DND-41 (cell line): Measurements from ENCODE around the gene ALPK3.

Experiments
- ATAC-seq: fragments of 200-7000 bp; cut with Tn5 transposase; 3 replicates; pipeline ENCODE4 v1.9.1; 2021; ENCODE audit warnings: low read depth; ENCODE audit not compliant: insufficient read depth
- DNase-seq: peaks from one replicate; pipeline ENCODE4 v3.0.0-alpha.2; 2020
- H2AFZ ChIP-seq: 2 replicates; pipeline ENCODE4 v1.6.0; 2012; ENCODE audit warnings: low read depth, low read length
- H3K27ac ChIP-seq: 2 replicates; pipeline ENCODE4 v1.5.1; 2012; ENCODE audit warnings: low read length, inconsistent platforms
- H3K27me3 ChIP-seq: fragments of 200-600 bp; sonication (generic); 2 replicates; pipeline ENCODE4 v1.6.0; 2012; ENCODE audit warnings: low read length, mild to moderate bottlenecking, inconsistent platforms; ENCODE audit not compliant: insufficient read depth, poor library complexity
- H3K36me3 ChIP-seq: 2 replicates; pipeline ENCODE4 v1.5.1; 2012; ENCODE audit warnings: low read length, inconsistent platforms; ENCODE audit not compliant: insufficient read depth
- H3K4me1 ChIP-seq: 2 replicates; pipeline ENCODE4 v1.5.1; 2012; ENCODE audit warnings: mild to moderate bottlenecking, low read length; ENCODE audit not compliant: insufficient read depth
- H3K4me2 ChIP-seq: 2 replicates; pipeline ENCODE4 v1.6.0; 2012; ENCODE audit warnings: mild to moderate bottlenecking, moderate library complexity, low read length, inconsistent platforms; ENCODE audit not compliant: insufficient read depth
- H3K4me3 ChIP-seq, 2 experiments: fragments of 200-600 bp in 1 of 2; shearing (Covaris generic) in 1 of 2; 2 replicates each; pipeline ENCODE4 v1.5.1; 2012 to 2016; ENCODE audit warnings: inconsistent platforms in 2 of 2, low read length in 2 of 2, mild to moderate bottlenecking in 2 of 2, low read depth in 1 of 2, moderate library complexity in 1 of 2
- H3K79me2 ChIP-seq: 2 replicates; pipeline ENCODE4 v1.6.0; 2012; ENCODE audit warnings: low read length, inconsistent platforms; ENCODE audit not compliant: insufficient read depth
- H3K9ac ChIP-seq: 2 replicates; pipeline ENCODE4 v1.6.0; 2012; ENCODE audit warnings: low read depth, mild to moderate bottlenecking, inconsistent platforms, low read length, moderate library complexity
- H3K9me3 ChIP-seq: 2 replicates; pipeline ENCODE4 v1.5.1; 2012; ENCODE audit warnings: low read length, moderate library complexity, mild to moderate bottlenecking, inconsistent platforms; ENCODE audit not compliant: insufficient read depth, severe bottlenecking
- H4K20me1 ChIP-seq: 2 replicates; pipeline ENCODE4 v1.6.0; 2012; ENCODE audit warnings: low read length; ENCODE audit not compliant: insufficient read depth
- EZH2 ChIP-seq: IDR thresholded peaks from 3 replicates; pipeline ENCODE4 v1.6.1; 2012; ENCODE audit warnings: borderline replicate concordance, low read depth, mild to moderate bottlenecking, moderate library complexity, low read length, inconsistent platforms; ENCODE audit not compliant: severe bottlenecking
- TF ChIP-seq, protein P1 (sequence below): IDR thresholded peaks from 2 replicates; pipeline ENCODE4 v1.5.1; 2012; ENCODE audit warnings: borderline replicate concordance, low read length, moderate library complexity, mild to moderate bottlenecking; ENCODE audit not compliant: poor library complexity, severe bottlenecking; ENCODE audit errors: extremely low read depth

Gene ALPK3

DNA sequence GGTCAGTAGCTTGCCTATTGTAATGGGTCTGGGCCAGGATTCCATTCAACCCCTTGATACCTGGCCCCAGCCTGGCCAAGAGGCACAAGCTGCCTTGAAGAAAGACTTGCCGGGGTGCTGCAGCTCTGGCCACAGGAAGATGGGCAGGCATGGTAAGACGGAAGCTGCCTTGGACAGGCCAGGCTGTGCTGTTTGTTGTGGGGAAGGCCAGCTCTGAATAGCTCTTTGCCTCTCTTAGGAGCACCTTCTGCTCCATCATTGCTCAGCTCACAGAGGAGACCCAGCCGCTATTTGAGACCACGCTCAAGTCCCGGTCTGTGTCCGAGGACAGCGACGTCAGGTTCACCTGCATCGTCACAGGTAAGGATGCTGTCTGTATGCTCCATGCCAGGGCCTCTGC, 10.1 kb downstream of the ALPK3 start:
- TF ChIP-seq, protein P1, sequence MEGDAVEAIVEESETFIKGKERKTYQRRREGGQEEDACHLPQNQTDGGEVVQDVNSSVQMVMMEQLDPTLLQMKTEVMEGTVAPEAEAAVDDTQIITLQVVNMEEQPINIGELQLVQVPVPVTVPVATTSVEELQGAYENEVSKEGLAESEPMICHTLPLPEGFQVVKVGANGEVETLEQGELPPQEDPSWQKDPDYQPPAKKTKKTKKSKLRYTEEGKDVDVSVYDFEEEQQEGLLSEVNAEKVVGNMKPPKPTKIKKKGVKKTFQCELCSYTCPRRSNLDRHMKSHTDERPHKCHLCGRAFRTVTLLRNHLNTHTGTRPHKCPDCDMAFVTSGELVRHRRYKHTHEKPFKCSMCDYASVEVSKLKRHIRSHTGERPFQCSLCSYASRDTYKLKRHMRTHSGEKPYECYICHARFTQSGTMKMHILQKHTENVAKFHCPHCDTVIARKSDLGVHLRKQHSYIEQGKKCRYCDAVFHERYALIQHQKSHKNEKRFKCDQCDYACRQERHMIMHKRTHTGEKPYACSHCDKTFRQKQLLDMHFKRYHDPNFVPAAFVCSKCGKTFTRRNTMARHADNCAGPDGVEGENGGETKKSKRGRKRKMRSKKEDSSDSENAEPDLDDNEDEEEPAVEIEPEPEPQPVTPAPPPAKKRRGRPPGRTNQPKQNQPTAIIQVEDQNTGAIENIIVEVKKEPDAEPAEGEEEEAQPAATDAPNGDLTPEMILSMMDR, result no peak
- no peak for TF ChIP-seq EZH2
- Histone ChIP-seq H3K27ac (no peak overlapping the region), H3K4me3 (no peak overlapping the region), H3K4me2 (no peak overlapping the region), H3K9ac (no peak overlapping the region), H4K20me1 (no peaks in the 10 kb centered on the region), H3K36me3 (no peaks in the 10 kb centered on the region), H2AFZ (no peak overlapping the region), H3K79me2 (no peaks in the 10 kb centered on the region), H3K9me3 (no peaks in the 10 kb centered on the region), H3K4me1 (no peaks in the 10 kb centered on the region), H3K27me3 (peaks cover 7% of the 10 kb centered on the region)
- no peak for ATAC-seq
- DNase-seq, result no peak

DNA sequence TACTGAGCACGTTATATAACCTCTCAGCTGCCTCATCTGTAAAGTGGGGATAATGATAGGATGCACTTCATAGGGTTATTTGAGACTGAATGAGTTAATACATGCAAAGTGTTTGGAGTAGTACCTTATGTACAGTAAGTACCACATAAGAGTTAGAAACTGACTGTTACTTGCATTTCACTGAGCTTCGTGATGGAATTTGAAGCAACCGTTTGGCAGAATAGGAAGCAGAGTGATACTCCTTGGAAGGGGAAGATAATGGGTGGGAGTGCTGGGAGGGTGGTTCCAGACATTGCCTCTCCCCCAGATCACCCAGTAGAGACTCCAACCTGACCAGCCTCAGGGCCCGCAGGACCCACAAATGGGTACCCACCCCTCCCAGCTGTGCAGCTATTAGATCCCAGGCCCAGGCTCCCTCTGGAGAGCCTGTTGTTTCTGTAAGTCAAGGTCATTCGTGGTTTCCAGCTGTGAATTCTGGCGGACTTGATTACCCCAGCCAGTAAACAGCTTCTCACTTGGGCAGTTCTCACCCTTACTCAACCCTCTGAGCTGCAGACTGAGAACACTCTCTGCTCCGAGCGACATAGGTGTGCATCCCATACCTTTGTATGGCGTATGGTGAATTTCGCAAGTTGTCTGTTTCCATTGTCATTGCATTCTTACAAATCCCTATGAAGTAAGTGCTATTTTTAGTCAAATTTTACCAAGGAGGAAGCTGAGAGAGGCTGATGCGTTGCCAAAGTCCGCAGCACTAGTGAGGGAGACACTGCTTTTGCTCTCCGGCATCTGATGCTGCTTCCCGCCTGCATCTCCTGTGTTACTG, 11.1 kb downstream of the ALPK3 start:
- no peak overlapping the region for H3K27ac ChIP-seq
- H3K36me3 ChIP-seq, result no peaks in the 10 kb centered on the region
- TF ChIP-seq EZH2, result no peak
- TF ChIP-seq, protein P1, result no peak
- no peaks in the 10 kb centered on the region for H3K9me3 ChIP-seq
- no peaks in the 10 kb centered on the region for H3K79me2 ChIP-seq
- no peaks in the 10 kb centered on the region for H3K4me1 ChIP-seq
- no peak overlapping the region for H2AFZ ChIP-seq
- DNase-seq (no peak), ATAC-seq (no peak)
- H4K20me1 ChIP-seq, result no peaks in the 10 kb centered on the region
- no peak overlapping the region for H3K9ac ChIP-seq
- H3K27me3 ChIP-seq, result peaks cover 14% of the 10 kb centered on the region
- H3K4me3 ChIP-seq, result no peak overlapping the region
- H3K4me2 ChIP-seq, result no peak overlapping the region

DNA sequence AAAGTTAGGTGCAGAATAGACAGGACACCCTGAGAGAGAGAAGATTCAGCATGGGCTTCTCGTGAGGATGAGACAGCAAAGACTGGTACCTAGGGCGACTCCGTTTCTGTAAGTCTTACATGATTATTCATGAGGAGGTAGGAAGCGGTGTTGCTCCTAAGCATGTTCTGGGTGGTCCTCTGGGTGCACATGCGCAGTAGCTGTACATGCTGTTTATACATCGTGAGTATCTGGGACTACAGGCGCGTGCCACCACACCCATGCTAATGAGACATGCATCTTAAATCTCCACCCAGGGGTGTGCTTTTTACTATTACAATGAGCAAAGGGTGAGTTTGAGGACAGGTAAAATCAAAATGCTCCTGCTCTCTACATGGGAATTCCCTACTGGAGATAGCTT, 12.3 kb downstream of the ALPK3 start:
- H3K27ac ChIP-seq, result no peak overlapping the region
- TF ChIP-seq, protein P1, result no peak
- TF ChIP-seq EZH2, result no peak
- no peaks in the 10 kb centered on the region for H3K9me3 ChIP-seq
- no peaks in the 10 kb centered on the region for H3K36me3 ChIP-seq
- H3K27me3 ChIP-seq, result peaks cover 14% of the 10 kb centered on the region
- H4K20me1 ChIP-seq, result no peaks in the 10 kb centered on the region
- H3K79me2 ChIP-seq, result no peaks in the 10 kb centered on the region
- ATAC-seq (no peak), DNase-seq (no peak)
- no peak overlapping the region for H2AFZ ChIP-seq
- no peak overlapping the region for H3K4me3 ChIP-seq
- no peaks in the 10 kb centered on the region for H3K4me1 ChIP-seq
- H3K9ac ChIP-seq, result no peak overlapping the region
- no peak overlapping the region for H3K4me2 ChIP-seq
